Endothelial cell of umbilical vein (primary cell): ENCODE data around the gene RNU6-9. TPM values are rescaled to one million over a fixed set of nuclear protein-coding genes. Genes with fewer than 3 reads are reported as not detected.
A peak's percentile ranks its signal among the peaks of the same experiment; 100 is the strongest.

Source experiments
- BruUV-seq: library from RNA; stranded (reverse); fragments of 400-500 nt; replicated peaks from 2 replicates; lab custom pipeline; 2021; lab: Mats Ljungman, UMichigan
- CTCF ChIA-PET: fragments of 300-600, 350-600 bp; sonication (Branson Sonifier 250); formaldehyde crosslinking; loops from one replicate; lab custom pipeline; 2021; ENCODE audit warnings: antibody characterized with exemption, inconsistent platforms; lab: Charles Lee
- POLR2A ChIA-PET: fragments of 300-600, 350-600 bp; sonication (Branson Sonifier 250); formaldehyde crosslinking; loops from one replicate; lab custom pipeline; 2021; ENCODE audit warnings: antibody characterized with exemption, inconsistent platforms; lab: Charles Lee
- DNase-seq: peaks from one replicate; pipeline ENCODE4 v3.0.0-alpha.2; 2011; ENCODE audit warnings: low read depth, low spot score
- FAIRE-seq: peaks from 2 replicates; lab custom pipeline; 2011; peaks lifted over from hg19 to GRCh38; lab: Jason Lieb, UNC
- H2AFZ ChIP-seq: 2 replicates; pipeline ENCODE4 v1.6.0; 2012; ENCODE audit warnings: low read depth, low read length, control low read depth, inconsistent platforms
- H3K27ac ChIP-seq: 2 replicates; pipeline ENCODE4 v1.5.1; 2011; ENCODE audit warnings: low read depth, mild to moderate bottlenecking, control low read depth, low read length, moderate library complexity; ENCODE audit not compliant: insufficient read depth
- H3K27me3 ChIP-seq, 2 experiments: 2 replicates each; pipeline versions ENCODE4 v1.6.0 to v1.6.1; 2011; ENCODE audit warnings: low read length in 2 of 2, mixed read lengths in 1 of 2; ENCODE audit not compliant: control insufficient read depth in 2 of 2, insufficient read depth in 2 of 2
- H3K36me3 ChIP-seq, 2 experiments: 2 replicates in 1 of 2; 3 replicates in 1 of 2; pipeline ENCODE4 v1.5.1; 2011; ENCODE audit warnings: low read length in 2 of 2, mild to moderate bottlenecking in 1 of 2, moderate library complexity in 1 of 2; ENCODE audit not compliant: control insufficient read depth in 2 of 2, insufficient read depth in 2 of 2; ENCODE audit errors: extremely low read depth in 1 of 2
- H3K4me1 ChIP-seq: 3 replicates; pipeline ENCODE4 v1.5.1; 2011; ENCODE audit warnings: mild to moderate bottlenecking, low read length; ENCODE audit not compliant: control insufficient read depth, insufficient read depth; ENCODE audit errors: extremely low read depth
- H3K4me2 ChIP-seq: 2 replicates; pipeline ENCODE4 v1.6.1; 2011; ENCODE audit warnings: low read length, control low read depth, mixed read lengths; ENCODE audit not compliant: insufficient read depth
- H3K4me3 ChIP-seq, 3 experiments: fragments of 200-600 bp in 1 of 3; sonication (generic), shearing (Covaris generic) in 1 of 3; replicated peaks in 1 of 3; 2 replicates each; pipeline ENCODE4 v1.5.1; 2011 to 2016; ENCODE audit warnings: control low read depth in 3 of 3, low read length in 3 of 3, mild to moderate bottlenecking in 2 of 3, inconsistent platforms in 1 of 3, low read depth in 1 of 3, moderate library complexity in 1 of 3; ENCODE audit not compliant: insufficient read depth in 1 of 3
- H3K79me2 ChIP-seq: 2 replicates; pipeline ENCODE4 v1.6.0; 2012; ENCODE audit warnings: low read length, inconsistent platforms; ENCODE audit not compliant: control insufficient read depth, insufficient read depth
- H3K9ac ChIP-seq: replicated peaks from 2 replicates; pipeline ENCODE3; 2011; ENCODE audit warnings: low read length, control low read depth; ENCODE audit not compliant: insufficient read depth; ENCODE audit errors: extremely low read depth
- H3K9me1 ChIP-seq: replicated peaks from 3 replicates; pipeline ENCODE4 v1.6.0; 2011; ENCODE audit warnings: mild to moderate bottlenecking, low read length; ENCODE audit not compliant: control insufficient read depth, insufficient read depth; ENCODE audit errors: extremely low read depth
- H3K9me3 ChIP-seq: replicated peaks from 2 replicates; pipeline ENCODE4 v1.5.1; 2012; ENCODE audit warnings: low read length, inconsistent platforms; ENCODE audit not compliant: control insufficient read depth, insufficient read depth
- H4K20me1 ChIP-seq: replicated peaks from 2 replicates; pipeline ENCODE3; 2011; ENCODE audit warnings: mild to moderate bottlenecking, low read length; ENCODE audit not compliant: control insufficient read depth, insufficient read depth; ENCODE audit errors: extremely low read depth
- EZH2 ChIP-seq: IDR thresholded peaks from 2 replicates; pipeline ENCODE4 v1.6.1; 2012; ENCODE audit warnings: borderline replicate concordance, low read depth, mild to moderate bottlenecking, moderate library complexity, low read length, inconsistent platforms; ENCODE audit not compliant: severe bottlenecking
- FOS ChIP-seq: IDR thresholded peaks from 2 replicates; pipeline ENCODE4 v1.6.1; 2011; ENCODE audit warnings: mild to moderate bottlenecking, low read length, moderate library complexity, borderline replicate concordance; ENCODE audit not compliant: insufficient read depth
- GATA2 ChIP-seq: IDR thresholded peaks from 2 replicates; pipeline ENCODE4 v1.7.0; 2011; ENCODE audit warnings: low read depth, mild to moderate bottlenecking, moderate library complexity, mixed read lengths, low read length; ENCODE audit not compliant: insufficient read length, insufficient read depth
- JUN ChIP-seq: IDR thresholded peaks from 2 replicates; pipeline ENCODE4 v1.6.1; 2011; ENCODE audit warnings: borderline replicate concordance, low read depth; ENCODE audit not compliant: insufficient read length, insufficient read depth
- MYC ChIP-seq: IDR thresholded peaks from one replicate; pipeline ENCODE4 v1.6.1; 2011; ENCODE audit warnings: mild to moderate bottlenecking, low read depth, low read length
- POLR2A ChIP-seq: IDR thresholded peaks from 2 replicates; pipeline ENCODE4 v1.6.1; 2012; ENCODE audit warnings: low read depth, mild to moderate bottlenecking, control low read depth, low read length
- POLR2AphosphoS5 ChIP-seq: IDR thresholded peaks from 2 replicates; pipeline ENCODE4 v1.6.1; 2012; ENCODE audit warnings: low read depth, mild to moderate bottlenecking, control low read depth, low read length, moderate library complexity; ENCODE audit not compliant: insufficient read depth
- dilution Hi-C: fragments of 300-500 bp; cut with MboI; formaldehyde crosslinking; loops from one replicate; pipeline ENCODE4 v1.15.0; 2019; ENCODE audit warnings: low sequenced_read_pairs; ENCODE audit not compliant: extremely low pct_ligation_motif_present
- intact Hi-C: fragments of 100-400 bp; cut with micrococcal nuclease; formaldehyde crosslinking; loops from one replicate; pipeline ENCODE4 v1.10.0; 2022
- polyA plus RNA-seq, 4 experiments: library from polyadenylated mRNA; depleted of rRNA in 3 of 4; stranded (reverse) in 3 of 4; unstranded in 1 of 4; fragments of >200 nt; gene quantifications; 2 replicates each; pipeline versions ENCODE4 v1.2.1 to v1.2.3, GENCODE V29; 2011 to 2012; ENCODE audit warnings: missing spikeins in 1 of 4
- total RNA-seq: library from RNA; stranded (reverse); gene quantifications from 2 replicates; pipeline ENCODE4 v1.2.3, GENCODE V29; 2021
- TF ChIP-seq, protein P1 (sequence below): IDR thresholded peaks from 2 replicates; pipeline ENCODE4 v1.6.1; 2011; ENCODE audit not compliant: insufficient read depth, insufficient read length
- TF ChIP-seq, protein P2 (sequence below), 2 donors: IDR thresholded peaks; 1 replicate in 1 of 2; 2 replicates in 1 of 2; pipeline ENCODE4 v1.5.1; 2011; ENCODE audit warnings: low read length in 2 of 2, mild to moderate bottlenecking in 2 of 2, moderate library complexity in 2 of 2, control low read depth in 1 of 2, inconsistent platforms in 1 of 2, low read depth in 1 of 2; ENCODE audit not compliant: insufficient read depth in 1 of 2; ENCODE audit errors: extremely low read depth in 1 of 2

The RNU6-9 gene
- total and polyA plus RNA-seq, 2 donors (not counting 3 experiments of a cell fraction or from before 2014, with no cell fraction given), result not detected

DNA sequence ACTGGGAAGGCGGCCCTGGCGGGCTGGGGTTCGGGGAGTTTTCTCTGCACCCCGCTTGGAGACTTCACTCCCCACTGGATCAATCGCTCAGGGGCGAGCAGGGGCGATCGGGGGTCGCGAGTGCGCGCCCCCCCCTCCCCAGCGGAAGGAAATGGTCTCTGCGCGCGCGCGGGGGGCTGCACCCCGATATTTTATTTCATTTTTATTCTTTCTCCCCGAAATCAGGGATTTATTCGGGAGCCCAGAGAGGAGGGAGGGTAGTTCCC, 33.0 kb downstream of the RNU6-9 start:
- dilution Hi-C loops, result no loop called here
- no peak for FAIRE-seq
- POLR2A ChIA-PET, result no interaction called here

DNA sequence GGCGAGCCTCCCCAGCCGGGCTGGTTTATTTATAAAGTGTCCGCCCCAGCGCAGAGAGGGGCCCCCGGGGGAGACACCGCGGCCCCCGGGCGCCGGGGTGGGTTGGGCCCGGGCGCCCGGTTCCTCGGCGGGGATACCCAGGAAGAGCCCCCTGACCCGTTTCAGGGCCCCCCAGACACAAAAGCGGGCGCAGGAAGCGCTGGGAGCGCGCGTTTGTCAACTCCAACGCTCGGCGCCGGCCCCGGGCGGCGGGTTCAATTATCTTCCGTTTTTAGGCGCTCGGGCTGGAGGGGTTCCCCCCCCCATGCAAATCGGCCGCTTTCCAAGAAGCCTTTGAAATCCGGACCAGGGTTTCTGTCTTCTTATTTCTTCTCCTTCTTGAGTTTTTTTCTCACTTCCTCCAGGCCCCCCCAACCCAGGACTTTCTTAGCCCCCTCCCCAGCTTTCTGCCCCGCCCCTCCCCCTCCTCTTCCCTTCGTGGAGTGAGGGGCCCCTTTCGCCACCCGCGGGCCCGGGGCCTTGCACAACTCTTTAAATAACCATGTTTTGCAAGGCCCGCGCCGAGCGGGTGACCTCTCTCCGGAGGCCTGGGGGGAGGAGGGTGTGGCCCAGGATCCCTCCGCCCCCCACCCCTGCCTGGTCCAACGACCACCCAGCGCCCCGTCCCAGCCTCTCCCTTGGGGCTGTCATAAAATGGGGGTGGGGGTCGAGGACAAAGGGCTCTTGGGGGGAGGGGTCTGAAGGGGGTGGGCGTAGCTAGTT, 33.5 kb downstream of the RNU6-9 start:
- Histone ChIP-seq H3K9ac (peak overlapping the region; percentile 69), H3K4me3 (peak overlapping the region; percentile 63 to 95 (median 85)), H3K36me3 (no peaks in the 10 kb centered on the region), H3K4me1 (peaks cover 6% of the 10 kb centered on the region), H2AFZ (peak overlapping the region; percentile 37), H3K9me1 (no peaks in the 10 kb centered on the region), H4K20me1 (no peaks in the 10 kb centered on the region), H3K9me3 (no peaks in the 10 kb centered on the region), H3K27me3 (no peaks in the 10 kb centered on the region), H3K4me2 (peak overlapping the region; percentile 67), H3K27ac (no peak overlapping the region), H3K79me2 (no peaks in the 10 kb centered on the region)
- no peak for DNase-seq
- ChIA-PET POLR2A (no interaction called here), CTCF (no interaction called here)
- FAIRE-seq, result no peak
- intact Hi-C loops, result no loop called here
- BruUV-seq, result no TSS peak
- TF ChIP-seq POLR2A (no peak), GATA2 (no peak), EZH2 (no peak), FOS (no peak), JUN (no peak), POLR2AphosphoS5 (no peak), MYC (no peak)
- TF ChIP-seq, protein P1, sequence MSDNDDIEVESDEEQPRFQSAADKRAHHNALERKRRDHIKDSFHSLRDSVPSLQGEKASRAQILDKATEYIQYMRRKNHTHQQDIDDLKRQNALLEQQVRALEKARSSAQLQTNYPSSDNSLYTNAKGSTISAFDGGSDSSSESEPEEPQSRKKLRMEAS, result no peak
- TF ChIP-seq, protein P2, sequence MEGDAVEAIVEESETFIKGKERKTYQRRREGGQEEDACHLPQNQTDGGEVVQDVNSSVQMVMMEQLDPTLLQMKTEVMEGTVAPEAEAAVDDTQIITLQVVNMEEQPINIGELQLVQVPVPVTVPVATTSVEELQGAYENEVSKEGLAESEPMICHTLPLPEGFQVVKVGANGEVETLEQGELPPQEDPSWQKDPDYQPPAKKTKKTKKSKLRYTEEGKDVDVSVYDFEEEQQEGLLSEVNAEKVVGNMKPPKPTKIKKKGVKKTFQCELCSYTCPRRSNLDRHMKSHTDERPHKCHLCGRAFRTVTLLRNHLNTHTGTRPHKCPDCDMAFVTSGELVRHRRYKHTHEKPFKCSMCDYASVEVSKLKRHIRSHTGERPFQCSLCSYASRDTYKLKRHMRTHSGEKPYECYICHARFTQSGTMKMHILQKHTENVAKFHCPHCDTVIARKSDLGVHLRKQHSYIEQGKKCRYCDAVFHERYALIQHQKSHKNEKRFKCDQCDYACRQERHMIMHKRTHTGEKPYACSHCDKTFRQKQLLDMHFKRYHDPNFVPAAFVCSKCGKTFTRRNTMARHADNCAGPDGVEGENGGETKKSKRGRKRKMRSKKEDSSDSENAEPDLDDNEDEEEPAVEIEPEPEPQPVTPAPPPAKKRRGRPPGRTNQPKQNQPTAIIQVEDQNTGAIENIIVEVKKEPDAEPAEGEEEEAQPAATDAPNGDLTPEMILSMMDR (IDR thresholded peaks at IDR 0.05; ENCODE audit: extremely low read depth in 1 of 2, insufficient read depth in 1 of 2, low read depth in 1 of 2, low read length in 2 of 2), result no peak
- dilution Hi-C loops, result no loop called here

More for the DNA sequence above, 33.0 kb downstream of the RNU6-9 start:
- TF ChIP-seq JUN (no peak), POLR2AphosphoS5 (no peak)
- Histone ChIP-seq H3K27me3 (no peaks in the 10 kb centered on the region), H3K36me3 (no peaks in the 10 kb centered on the region), H3K9me3 (no peaks in the 10 kb centered on the region), H3K9ac (peak overlapping the region; percentile 69), H3K27ac (no peak overlapping the region), H4K20me1 (no peaks in the 10 kb centered on the region), H3K4me2 (peak overlapping the region; percentile 67), H2AFZ (peak overlapping the region; percentile 76), H3K4me3 (peak overlapping the region; percentile 63 to 95 (median 85)), H3K9me1 (no peaks in the 10 kb centered on the region), H3K4me1 (peaks cover 6% of the 10 kb centered on the region), H3K79me2 (no peaks in the 10 kb centered on the region)
- intact Hi-C loops, result no loop called here
- no peak for DNase-seq
- no TSS peak for BruUV-seq
- CTCF ChIA-PET, result no interaction called here
